ELR (cell line): ENCODE data around the gene RARB.

Experiments used
- DNase-seq: peaks from one replicate; pipeline ENCODE4 v3.0.0-alpha.2; 2015; ENCODE audit warnings: low read depth

Gene RARB

GRCh38 chr3:25578059-25578458, 150.0 kb downstream of the RARB start:
- no peak for DNase-seq

GRCh38 chr3:25580534-25580933, 152.5 kb downstream of the RARB start:
- DNase-seq: no peak

- DNase-seq: no peak
These were observed 153.3 kb downstream of the RARB start for GRCh38 chr3:25581335-25581734.

GRCh38 chr3:25581823-25582222, 153.8 kb downstream of the RARB start:
- DNase-seq: peak; percentile 60

- DNase-seq: peak; percentile 96
These were observed 154.2 kb downstream of the RARB start for GRCh38 chr3:25582242-25582641.

GRCh38 chr3:25583343-25583742, 155.3 kb downstream of the RARB start:
- no peak for DNase-seq

GRCh38 chr3:25584011-25584789, 156.1 kb downstream of the RARB start:
- DNase-seq: peak; percentile 28

GRCh38 chr3:25585361-25586166, 157.5 kb downstream of the RARB start:
- DNase-seq: peak; percentile 59

- no peak for DNase-seq
These were observed 158.1 kb downstream of the RARB start for GRCh38 chr3:25586167-25586505.

- DNase-seq: no peak
These were observed 158.5 kb downstream of the RARB start for GRCh38 chr3:25586553-25586952.

- DNase-seq: no peak
These were observed 159.0 kb downstream of the RARB start for GRCh38 chr3:25587094-25587493.

- DNase-seq: no peak
These were observed 159.5 kb downstream of the RARB start for GRCh38 chr3:25587526-25587925.

- DNase-seq: no peak
These were observed 159.9 kb downstream of the RARB start for GRCh38 chr3:25587975-25588374.

- no peak for DNase-seq
These were observed 160.5 kb downstream of the RARB start for GRCh38 chr3:25588441-25589103.

- peak; percentile 27 for DNase-seq
These were observed 161.2 kb downstream of the RARB start for GRCh38 chr3:25589104-25589782.

- DNase-seq: no peak
These were observed 161.8 kb downstream of the RARB start for GRCh38 chr3:25589783-25590258.

- peak; percentile 94 for DNase-seq
These were observed 164.5 kb downstream of the RARB start for GRCh38 chr3:25592510-25592968.

- DNase-seq: no peak
These were observed 164.9 kb downstream of the RARB start for GRCh38 chr3:25593001-25593400.

- DNase-seq: peak; percentile 87
These were observed 166.0 kb downstream of the RARB start for GRCh38 chr3:25594007-25594502.

GRCh38 chr3:25597535-25598101, 169.6 kb downstream of the RARB start:
- DNase-seq: no peak

GRCh38 chr3:25603703-25604102, 175.6 kb downstream of the RARB start:
- no peak for DNase-seq
